ENCODE measurements around the gene CDH13.

Gene CDH13

DNA sequence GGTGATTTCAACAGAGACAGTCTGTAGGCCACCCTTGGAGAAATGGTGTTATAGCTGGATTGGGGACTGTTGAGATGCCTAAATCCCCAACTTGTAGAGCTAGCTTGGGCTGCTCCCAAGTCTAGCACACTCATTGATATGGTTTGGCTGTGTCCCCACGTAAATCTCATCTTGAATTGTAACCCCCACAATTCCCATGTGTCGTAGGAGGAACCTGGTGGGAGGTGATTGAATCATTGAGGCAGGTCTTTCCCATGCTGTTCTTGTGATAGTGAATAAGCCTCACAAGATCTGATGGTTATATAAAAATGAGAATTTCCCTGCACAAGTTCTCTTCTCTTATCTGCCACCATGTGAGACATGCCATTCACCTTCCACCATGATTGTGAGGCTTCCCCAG is 536.0 kb downstream of the CDH13 start:
- no peak for DNase-seq (ENCODE audit: low read depth, low spot score)

GRCh38 chr16:83164816-83165215 is 538.0 kb downstream of the CDH13 start:
- no peak for DNase-seq (ENCODE audit: low read depth, low spot score)

- no peak for DNase-seq (ENCODE audit: low read depth, low spot score)
These were observed 544.6 kb downstream of the CDH13 start for GRCh38 chr16:83171396-83171795.

- DNase-seq (ENCODE audit: low read depth, low spot score): no peak
These were observed 547.9 kb downstream of the CDH13 start for GRCh38 chr16:83174671-83175070.

DNA sequence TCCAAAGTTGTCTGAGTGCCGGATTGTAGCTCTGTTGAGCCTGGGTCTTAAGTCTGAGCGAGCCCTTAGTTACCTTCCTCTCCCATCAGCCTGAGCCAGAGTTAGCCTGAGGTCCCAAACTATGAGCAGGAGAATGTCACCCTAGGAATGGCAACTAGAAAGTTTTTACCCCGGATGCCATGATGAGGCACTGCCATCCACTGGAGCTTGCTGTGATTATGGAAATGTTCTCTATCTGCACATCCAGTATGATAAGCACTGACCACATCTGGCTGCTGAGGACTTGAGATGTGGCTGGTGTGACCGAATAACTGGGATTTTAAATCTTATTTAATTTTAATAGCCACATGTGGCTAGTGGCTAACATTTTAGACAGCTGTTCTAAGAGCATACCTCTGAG is 550.0 kb downstream of the CDH13 start:
- no peak for DNase-seq (ENCODE audit: low read depth, low spot score)

DNA sequence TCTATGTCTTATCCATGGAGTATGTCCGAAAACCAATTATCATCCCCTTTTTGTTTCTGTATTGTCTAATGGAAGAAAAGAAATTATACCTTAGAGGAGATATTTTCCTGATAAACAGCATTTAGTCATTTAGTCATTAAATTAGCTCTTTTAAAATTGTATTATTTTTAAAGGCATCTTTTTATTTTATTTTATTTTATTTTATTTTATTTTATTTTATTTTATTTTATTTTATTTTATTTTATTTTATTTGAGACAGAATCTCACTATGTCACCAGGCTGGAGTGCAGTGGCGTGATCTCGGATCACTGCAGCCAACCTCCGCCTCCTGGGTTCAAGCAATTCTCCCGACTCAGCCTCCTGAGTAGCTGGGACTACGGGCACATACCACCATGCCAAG is 559.1 kb downstream of the CDH13 start:
- no peak for DNase-seq (ENCODE audit: low read depth, low spot score)

- DNase-seq (ENCODE audit: low read depth, low spot score): no peak
These were observed 560.6 kb downstream of the CDH13 start for GRCh38 chr16:83187405-83187804.

DNA sequence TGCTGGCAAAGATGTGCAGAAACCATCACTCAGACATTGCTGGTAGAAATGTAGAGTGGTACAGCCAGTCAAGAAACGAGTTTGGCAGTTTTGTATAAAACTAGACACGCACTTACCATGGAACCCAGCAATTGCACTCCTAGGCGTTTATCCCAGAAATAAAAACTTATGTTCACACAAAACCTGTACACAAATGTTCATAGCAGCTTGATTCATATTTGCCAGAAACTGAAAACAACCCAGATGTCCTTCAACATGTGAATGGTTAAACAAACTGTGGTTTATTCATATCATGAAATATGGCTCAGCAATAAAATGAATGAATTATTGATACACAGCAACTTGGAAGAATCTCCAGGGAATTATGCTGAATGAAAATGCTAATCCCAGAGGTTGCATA is 570.0 kb downstream of the CDH13 start:
- DNase-seq (ENCODE audit: low read depth, low spot score): no peak

DNA sequence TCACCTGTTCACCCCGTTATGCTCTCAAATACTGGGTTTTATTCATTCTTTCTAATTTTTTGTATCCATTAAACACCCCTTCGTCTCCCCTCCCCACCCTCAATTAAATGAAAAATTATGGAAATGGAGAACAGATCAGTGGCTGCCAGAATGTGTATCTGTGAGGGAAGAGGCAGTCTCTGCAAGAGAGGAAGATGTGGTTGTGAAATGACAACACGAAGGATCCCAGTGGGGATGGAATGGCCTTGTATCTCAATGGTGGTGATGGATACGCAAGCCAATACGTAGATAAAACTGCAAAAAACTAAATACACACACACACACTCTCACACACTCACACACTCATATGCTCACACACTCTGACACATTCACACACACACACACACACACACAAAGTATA is 570.7 kb downstream of the CDH13 start:
- DNase-seq (ENCODE audit: low read depth, low spot score): no peak

GRCh38 chr16:83198977-83199376 is 572.2 kb downstream of the CDH13 start:
- no peak for DNase-seq (ENCODE audit: low read depth, low spot score)

DNA sequence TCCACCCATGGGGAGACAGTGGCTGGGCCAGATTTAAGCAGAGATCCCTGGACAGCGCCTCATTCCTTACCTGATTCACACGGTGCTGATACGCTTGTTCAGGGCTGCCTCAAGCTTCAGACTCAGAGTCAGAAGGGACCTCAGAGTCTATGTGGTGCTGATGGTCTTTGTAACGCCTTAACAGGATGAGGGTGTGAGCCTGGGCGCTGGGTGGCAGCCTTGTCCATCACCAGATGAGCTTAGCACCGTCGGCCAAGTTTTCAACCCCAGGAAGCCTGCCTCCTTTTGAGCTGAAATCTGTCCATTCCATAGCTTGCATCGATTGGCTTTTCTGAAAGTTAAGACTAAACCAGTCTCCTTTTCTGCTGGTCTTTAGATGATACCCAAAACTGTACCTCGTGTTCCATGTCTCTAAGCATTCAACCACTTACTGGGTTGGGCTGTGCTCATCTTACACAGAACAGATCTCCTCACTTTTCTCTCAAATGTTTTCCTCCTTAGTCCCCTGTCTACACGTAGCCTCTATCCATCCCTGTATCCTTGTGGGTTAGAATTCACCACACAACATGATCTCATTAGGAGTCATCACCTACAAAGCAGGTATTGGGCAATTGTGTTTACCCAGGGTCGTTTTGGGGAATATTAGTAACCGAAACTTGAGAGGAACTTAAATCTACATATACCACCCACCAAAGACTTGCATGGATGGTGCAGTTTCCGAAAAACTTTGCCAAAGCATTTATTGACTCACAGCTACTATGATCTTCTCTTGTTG is 573.4 kb downstream of the CDH13 start:
- no peak for DNase-seq (ENCODE audit: low read depth, low spot score)

- no peak for DNase-seq (ENCODE audit: low read depth, low spot score)
These were observed 575.0 kb downstream of the CDH13 start for GRCh38 chr16:83201748-83202147.

DNA sequence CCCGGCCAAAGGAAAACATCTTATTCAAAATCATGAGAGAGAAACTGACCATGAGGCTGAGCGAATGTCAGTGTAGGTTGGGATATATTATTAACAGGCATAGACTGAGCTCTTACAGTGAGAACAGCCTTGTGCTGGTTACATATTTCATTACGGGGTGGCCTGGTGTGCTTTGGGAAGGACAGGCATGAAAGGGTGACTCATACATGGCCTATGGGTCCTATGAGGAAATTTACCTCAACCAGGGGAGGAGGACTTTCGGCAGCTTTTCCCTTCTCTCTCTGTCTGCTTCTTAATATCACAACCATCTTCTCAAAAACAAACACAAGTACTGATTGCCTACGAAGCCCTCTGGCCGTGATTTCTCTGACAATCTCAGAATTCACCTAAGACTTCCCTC is 579.1 kb downstream of the CDH13 start:
- DNase-seq (ENCODE audit: low read depth, low spot score): no peak

GRCh38 chr16:83206426-83206825 is 579.7 kb downstream of the CDH13 start:
- no peak for DNase-seq (ENCODE audit: low read depth, low spot score)

- DNase-seq (ENCODE audit: low read depth, low spot score): peak; percentile 80
These were observed 584.9 kb downstream of the CDH13 start for GRCh38 chr16:83211711-83212110.

DNA sequence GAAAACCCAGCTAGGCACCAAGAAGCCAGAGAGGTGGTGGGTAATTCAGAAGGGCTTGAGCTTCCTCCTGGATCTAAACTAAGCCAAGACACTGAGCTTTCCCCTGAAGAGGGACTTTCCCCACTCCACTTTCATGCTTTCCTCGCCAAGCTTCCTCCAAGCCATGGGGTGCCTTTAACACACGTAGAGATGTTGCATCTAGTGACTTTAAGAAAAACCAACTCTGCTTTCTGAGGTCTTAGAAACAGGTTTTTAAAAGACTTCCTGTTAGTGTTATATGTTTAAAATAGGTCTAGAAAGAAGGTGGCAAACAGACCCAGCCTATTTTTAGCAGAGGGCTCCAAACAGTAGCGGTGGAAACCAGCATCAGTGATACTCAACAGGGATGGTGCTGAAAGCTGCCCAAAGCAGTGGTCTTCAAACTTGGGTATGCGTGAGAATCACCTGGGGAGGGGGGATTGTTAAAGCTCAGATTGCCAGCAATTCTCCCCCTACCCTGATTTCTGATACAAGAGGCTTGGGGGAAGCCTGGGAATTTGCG is 585.6 kb downstream of the CDH13 start:
- peak; percentile 18 for DNase-seq (ENCODE audit: low read depth, low spot score)

GRCh38 chr16:83214671-83215070 is 587.9 kb downstream of the CDH13 start:
- DNase-seq (ENCODE audit: low read depth, low spot score): no peak

- no peak for DNase-seq (ENCODE audit: low read depth, low spot score)
These were observed 588.7 kb downstream of the CDH13 start for GRCh38 chr16:83215406-83216001.

DNA sequence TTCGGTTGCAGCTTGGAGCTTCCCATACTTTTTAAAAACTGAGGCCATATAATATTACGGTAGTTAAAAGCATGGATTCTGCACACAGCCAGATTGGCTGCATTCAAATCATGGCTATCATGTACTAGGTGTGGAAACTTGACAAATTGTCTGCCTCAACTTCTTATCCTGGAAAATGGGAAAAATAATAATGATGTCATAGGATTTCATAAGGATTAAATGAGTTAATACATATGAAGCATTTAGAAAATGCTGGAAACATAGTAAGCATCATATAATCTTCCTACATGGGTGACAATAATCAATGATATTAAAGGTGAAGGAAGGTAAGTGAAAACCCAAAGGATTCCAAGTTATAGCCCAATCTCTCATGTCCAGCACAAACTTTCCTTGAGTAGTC is 592.5 kb downstream of the CDH13 start:
- DNase-seq (ENCODE audit: low read depth, low spot score): no peak

- no peak for DNase-seq (ENCODE audit: low read depth, low spot score)
These were observed 593.3 kb downstream of the CDH13 start for GRCh38 chr16:83220066-83220465.

- no peak for DNase-seq (ENCODE audit: low read depth, low spot score)
These were observed 597.9 kb downstream of the CDH13 start for GRCh38 chr16:83224642-83225041.

- no peak for DNase-seq (ENCODE audit: low read depth, low spot score)
These were observed 600.6 kb downstream of the CDH13 start for GRCh38 chr16:83227336-83227735.

GRCh38 chr16:83231729-83232128 is 605.0 kb downstream of the CDH13 start:
- DNase-seq (ENCODE audit: low read depth, low spot score): no peak

Data from brain pericyte (primary cell).